BJ (cell line): ENCODE results near the gene RNF213. TPM values are rescaled to one million over a fixed set of nuclear protein-coding genes. Genes with fewer than 3 reads are reported as not detected.

Experiments
- CTCF ChIA-PET: fragments of 350-600 bp; formaldehyde crosslinking; extraction: SDS; loops from one replicate; lab custom pipeline; 2021; ENCODE audit warnings: antibody characterized with exemption, inconsistent platforms; lab: Yijun Ruan, JAX
- POLR2A ChIA-PET: fragments of 300-600 bp; sonication (Branson Sonifier 250); formaldehyde crosslinking; extraction: SDS; loops from one replicate; lab custom pipeline; 2021; ENCODE audit warnings: antibody characterized with exemption; lab: Charles Lee
- DNase-seq: peaks from one replicate; pipeline ENCODE4 v3.0.0-alpha.2; 2011; ENCODE audit warnings: low read depth
- H3K27me3 ChIP-seq: 2 replicates; pipeline ENCODE4 v1.6.0; 2011; ENCODE audit warnings: low read length; ENCODE audit not compliant: control insufficient read depth, insufficient read depth
- H3K36me3 ChIP-seq: 2 replicates; pipeline ENCODE4 v1.5.1; 2011; ENCODE audit warnings: low read length; ENCODE audit not compliant: control insufficient read depth, insufficient read depth
- H3K4me3 ChIP-seq: 2 replicates; pipeline ENCODE4 v1.5.1; 2011; ENCODE audit warnings: low read depth, mild to moderate bottlenecking, control low read depth, low read length
- polyA plus RNA-seq: library from polyadenylated mRNA; depleted of rRNA; stranded (reverse); fragments of >200 nt; gene quantifications from 2 replicates; pipeline ENCODE4 v1.2.3, GENCODE V29; 2011
- TF ChIP-seq, protein P1 (sequence below): IDR thresholded peaks from 2 replicates; pipeline ENCODE4 v1.5.1; 2011; ENCODE audit warnings: low read depth, mild to moderate bottlenecking, control low read depth, inconsistent platforms, low read length, moderate library complexity; ENCODE audit not compliant: insufficient read depth

RNF213 gene
- polyA plus RNA-seq, 1 experiment = 53.1 TPM

DNA sequence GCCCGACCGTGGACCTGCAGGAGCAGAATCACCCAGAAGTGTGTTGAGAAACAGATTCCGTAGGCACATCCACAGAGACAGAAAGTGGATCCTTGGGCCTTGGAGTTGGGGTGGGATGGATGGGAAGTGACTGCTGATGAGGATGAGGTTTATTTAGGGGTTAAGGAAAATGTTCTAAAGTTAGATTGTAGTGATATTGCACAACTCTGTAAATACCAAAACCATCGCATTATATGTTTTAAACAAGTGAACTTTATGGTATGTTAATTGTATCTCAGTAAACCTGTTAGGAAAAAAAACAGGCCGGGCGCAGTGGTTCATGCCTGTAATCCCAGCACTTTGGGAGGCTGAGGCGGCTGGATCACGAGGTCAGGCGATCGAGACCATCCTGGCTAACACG, 157.9 kb downstream of the RNF213 start:
- DNase-seq = no peak
- TF ChIP-seq, protein P1, sequence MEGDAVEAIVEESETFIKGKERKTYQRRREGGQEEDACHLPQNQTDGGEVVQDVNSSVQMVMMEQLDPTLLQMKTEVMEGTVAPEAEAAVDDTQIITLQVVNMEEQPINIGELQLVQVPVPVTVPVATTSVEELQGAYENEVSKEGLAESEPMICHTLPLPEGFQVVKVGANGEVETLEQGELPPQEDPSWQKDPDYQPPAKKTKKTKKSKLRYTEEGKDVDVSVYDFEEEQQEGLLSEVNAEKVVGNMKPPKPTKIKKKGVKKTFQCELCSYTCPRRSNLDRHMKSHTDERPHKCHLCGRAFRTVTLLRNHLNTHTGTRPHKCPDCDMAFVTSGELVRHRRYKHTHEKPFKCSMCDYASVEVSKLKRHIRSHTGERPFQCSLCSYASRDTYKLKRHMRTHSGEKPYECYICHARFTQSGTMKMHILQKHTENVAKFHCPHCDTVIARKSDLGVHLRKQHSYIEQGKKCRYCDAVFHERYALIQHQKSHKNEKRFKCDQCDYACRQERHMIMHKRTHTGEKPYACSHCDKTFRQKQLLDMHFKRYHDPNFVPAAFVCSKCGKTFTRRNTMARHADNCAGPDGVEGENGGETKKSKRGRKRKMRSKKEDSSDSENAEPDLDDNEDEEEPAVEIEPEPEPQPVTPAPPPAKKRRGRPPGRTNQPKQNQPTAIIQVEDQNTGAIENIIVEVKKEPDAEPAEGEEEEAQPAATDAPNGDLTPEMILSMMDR = no peak
- POLR2A ChIA-PET = no interaction called here
- CTCF ChIA-PET = interaction anchor here (1.6 kb wide), 1 partner anchor 9 kb away, joined by 6 read pairs; no protein-coding TSS in a partner anchor
- Histone ChIP-seq H3K27me3 (no peaks in the 10 kb centered on the region), H3K36me3 (peaks cover 3% of the 10 kb centered on the region; the same call in 1 of the 2 replicates), H3K4me3 (no peak overlapping the region)

DNA sequence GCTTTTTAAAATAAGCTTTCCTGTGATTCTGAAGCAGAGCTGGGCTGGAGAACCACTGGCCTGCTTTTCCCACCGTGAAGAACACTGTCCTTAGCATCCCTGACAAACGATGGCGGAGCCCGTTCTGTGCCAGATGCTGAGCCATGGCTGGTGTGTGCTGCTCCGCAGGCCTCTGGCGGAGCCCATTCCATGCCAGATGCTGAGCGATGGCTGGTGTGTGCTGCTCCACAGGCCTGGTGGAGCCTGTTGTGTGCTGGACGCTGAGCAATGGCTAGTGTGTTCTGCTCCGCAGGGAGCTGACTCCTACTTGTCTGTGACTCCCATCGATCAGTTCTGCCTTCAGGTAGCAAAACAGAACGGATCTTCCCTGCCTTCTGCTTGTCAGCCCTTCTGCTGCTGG, 158.6 kb downstream of the RNF213 start:
- TF ChIP-seq, protein P1 = no peak
- no peak for DNase-seq
- Histone ChIP-seq H3K4me3 (no peak overlapping the region), H3K36me3 (peaks cover 3% of the 10 kb centered on the region; the same call in 1 of the 2 replicates), H3K27me3 (no peaks in the 10 kb centered on the region)
- CTCF ChIA-PET = interaction anchor here (0.7 kb wide), 1 partner anchor 440 kb away, joined by 3 read pairs; no protein-coding TSS in a partner anchor
- POLR2A ChIA-PET = no interaction called here

DNA sequence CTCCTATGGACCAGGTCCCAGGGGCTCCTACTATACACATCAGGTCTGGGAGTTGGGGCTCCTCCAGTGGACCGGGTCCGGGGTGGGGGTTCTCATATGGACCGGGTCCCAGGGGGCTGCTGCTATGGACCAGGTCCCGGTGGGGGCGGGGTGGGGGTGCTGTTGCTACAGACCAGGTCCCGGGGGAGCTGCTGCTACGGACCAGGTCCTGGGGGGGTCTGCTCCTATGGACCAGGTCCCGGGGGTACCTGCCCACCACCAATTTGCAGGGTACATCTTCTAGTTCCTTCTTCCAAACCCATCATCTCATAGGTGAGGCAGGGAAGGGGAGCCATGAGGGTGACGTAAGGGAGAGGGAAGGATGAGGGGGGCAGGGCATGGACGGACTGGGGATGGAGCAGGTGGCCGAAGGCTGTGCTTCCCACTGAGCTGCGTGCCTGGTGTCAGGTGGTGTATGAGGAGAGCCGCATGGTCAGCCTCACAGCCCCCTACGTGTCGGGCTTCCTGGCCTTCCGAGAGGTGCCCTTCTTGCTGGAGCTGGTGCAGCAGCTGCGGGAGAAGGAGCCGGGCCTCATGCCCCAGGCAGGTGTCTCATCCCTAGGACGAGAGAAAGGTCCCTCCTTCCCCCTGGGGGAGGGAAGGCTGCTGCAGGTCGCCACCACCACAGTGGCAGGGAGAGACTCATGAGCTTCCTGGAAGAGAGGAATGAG, 160.9 kb downstream of the RNF213 start:
- no peaks in the 10 kb centered on the region for H3K27me3 ChIP-seq
- DNase-seq = no peak
- peaks cover 3% of the 10 kb centered on the region; the same call in 1 of the 2 replicates for H3K36me3 ChIP-seq
- ChIA-PET CTCF (no interaction called here), POLR2A (no interaction called here)
- TF ChIP-seq, protein P1 = no peak
- no peak overlapping the region for H3K4me3 ChIP-seq

DNA sequence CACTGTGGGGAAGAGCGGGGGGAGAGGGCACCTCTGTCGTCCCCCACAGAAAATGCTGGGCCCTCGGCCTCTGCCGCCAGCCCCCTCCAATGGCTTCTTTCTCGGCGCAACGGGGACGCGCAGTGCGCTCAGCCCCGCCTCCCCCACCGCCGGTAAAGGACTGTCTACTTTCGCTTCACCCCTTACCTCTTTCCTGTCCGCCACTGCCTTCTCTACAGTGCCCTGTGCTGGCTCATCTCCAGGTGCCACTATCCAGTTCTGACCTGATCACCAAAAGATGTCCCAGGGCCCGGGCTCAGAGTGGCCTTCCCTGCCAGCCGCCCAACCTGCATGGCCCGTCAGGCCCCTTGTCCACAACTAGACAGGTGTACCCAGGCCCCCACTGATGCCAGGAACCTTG, 161.6 kb downstream of the RNF213 start:
- peaks cover 4% of the 10 kb centered on the region; the same call in 1 of the 2 replicates for H3K36me3 ChIP-seq
- no peaks in the 10 kb centered on the region for H3K27me3 ChIP-seq
- POLR2A ChIA-PET = no interaction called here
- TF ChIP-seq, protein P1 = no peak
- DNase-seq = no peak
- no peak overlapping the region for H3K4me3 ChIP-seq
- CTCF ChIA-PET = interaction anchor here (1.2 kb wide), 1 partner anchor 548 kb away, joined by 4 read pairs; no protein-coding TSS in a partner anchor

DNA sequence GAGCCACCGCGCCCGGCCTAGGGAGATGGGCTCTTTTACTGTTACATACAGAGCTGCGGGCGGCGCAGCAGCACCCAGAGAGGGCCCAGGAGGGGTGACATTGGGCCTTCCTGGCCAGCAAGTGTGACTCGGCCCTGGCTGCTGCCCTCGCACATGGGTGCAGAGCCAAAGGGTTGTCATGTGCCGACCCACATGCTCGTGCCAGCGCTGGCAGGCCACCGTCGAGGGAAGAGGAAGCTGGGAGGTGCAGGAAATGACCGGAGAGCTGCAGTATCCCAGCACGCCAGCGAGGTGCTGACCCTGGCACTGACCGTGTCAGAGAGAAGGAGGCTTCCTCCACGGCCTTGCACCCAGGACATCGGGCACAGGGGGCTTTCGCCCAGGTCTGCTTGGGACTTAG, 162.3 kb downstream of the RNF213 start:
- ChIA-PET POLR2A (no interaction called here), CTCF (interaction anchor here (0.9 to 6.7 kb wide), 4 partner anchors 44 to 558 kb away, joined by 3 to 79 read pairs (median 6); no protein-coding TSS in a partner anchor)
- TF ChIP-seq, protein P1 = no peak
- Histone ChIP-seq H3K36me3 (peaks cover 6% of the 10 kb centered on the region; the same call in 1 of the 2 replicates), H3K27me3 (no peaks in the 10 kb centered on the region), H3K4me3 (no peak overlapping the region)
- no peak for DNase-seq
